GM19324 (cell line): ENCODE data around the gene CYLD.

ENCODE experiments used
- ATAC-seq: cut with Tn5 transposase; IDR thresholded peaks from one replicate; pipeline ENCODE4 v1.9.1; 2021; ENCODE audit warnings: mild to moderate bottlenecking, moderate library complexity; ENCODE audit not compliant: unreplicated experiment, low FRiP score

The CYLD gene

GRCh38 chr16:50736448-50736847, 5.4 kb upstream of the CYLD start:
- no peak for ATAC-seq

- no peak for ATAC-seq
Measured at GRCh38 chr16:50737420-50737959, 4.4 kb upstream of the CYLD start.

- ATAC-seq, result no peak
Measured at GRCh38 chr16:50739031-50739430, 2.9 kb upstream of the CYLD start.

- ATAC-seq, result no peak
Measured at GRCh38 chr16:50740736-50741135, 1.1 kb upstream of the CYLD start.

- ATAC-seq, result peak; percentile 0
Measured at GRCh38 chr16:50741225-50741780, 583 bp upstream of the CYLD start.

- no peak for ATAC-seq
Measured at GRCh38 chr16:50742576-50743200, 802 bp downstream of the CYLD start.

- ATAC-seq, result no peak
Measured at GRCh38 chr16:50743581-50744225, 1.8 kb downstream of the CYLD start.

GRCh38 chr16:50744881-50745280, 3.0 kb downstream of the CYLD start:
- ATAC-seq, result no peak

- ATAC-seq, result no peak
Measured at GRCh38 chr16:50745940-50746339, 4.1 kb downstream of the CYLD start.

- no peak for ATAC-seq
Measured at GRCh38 chr16:50747207-50747956, 5.5 kb downstream of the CYLD start.

GRCh38 chr16:50751528-50751927, 9.6 kb downstream of the CYLD start:
- ATAC-seq, result no peak

GRCh38 chr16:50752471-50753235, 10.8 kb downstream of the CYLD start:
- no peak for ATAC-seq

GRCh38 chr16:50756473-50756872, 14.6 kb downstream of the CYLD start:
- ATAC-seq, result no peak

- no peak for ATAC-seq
Measured at GRCh38 chr16:50761267-50761666, 19.4 kb downstream of the CYLD start.

- ATAC-seq, result no peak
Measured at GRCh38 chr16:50762241-50762640, 20.4 kb downstream of the CYLD start.

- ATAC-seq, result no peak
Measured at GRCh38 chr16:50763211-50763610, 21.3 kb downstream of the CYLD start.

GRCh38 chr16:50765260-50765659, 23.4 kb downstream of the CYLD start:
- no peak for ATAC-seq

GRCh38 chr16:50765861-50766260, 24.0 kb downstream of the CYLD start:
- no peak for ATAC-seq

GRCh38 chr16:50767197-50767596, 25.3 kb downstream of the CYLD start:
- ATAC-seq, result no peak

GRCh38 chr16:50771366-50771765, 29.5 kb downstream of the CYLD start:
- no peak for ATAC-seq
